IPS-NIHi11 (cell line): ENCODE data around the gene TRMT2A.
"Not testable (repeated sequence)": the region's sequence is repeated elsewhere in the genome, so short reads cannot be mapped to it uniquely, and the experiment has no call there.

ENCODE experiments used
- DNase-seq: peaks from one replicate; pipeline ENCODE4 v3.0.0; 2012; ENCODE audit warnings: mixed read lengths, low spot score

Gene TRMT2A

GRCh38 chr22:20086101-20086599 lies 30.9 kb downstream of the TRMT2A start:
- no peak for DNase-seq

- no peak for DNase-seq
Observed at GRCh38 chr22:20085651-20086050, 31.4 kb downstream of the TRMT2A start.

- DNase-seq = peak; percentile 83
Observed at GRCh38 chr22:20084547-20085413, 32.2 kb downstream of the TRMT2A start.

- DNase-seq = no peak
Observed at GRCh38 chr22:20083891-20084546, 33.0 kb downstream of the TRMT2A start.

- no peak for DNase-seq
Observed at GRCh38 chr22:20083157-20083890, 33.7 kb downstream of the TRMT2A start.

GRCh38 chr22:20080776-20081654 lies 36.0 kb downstream of the TRMT2A start:
- peak; percentile 40 for DNase-seq

GRCh38 chr22:20080445-20080775 lies 36.6 kb downstream of the TRMT2A start:
- DNase-seq = peak; percentile 81

GRCh38 chr22:20079745-20080444 lies 37.1 kb downstream of the TRMT2A start, which contains the start of gene DGCR8:
DGCR8 (plus strand) TSS chr22:20080241; CDS start chr22:20085964, 5,723 bp downstream.
- DNase-seq = peak; percentile 99

GRCh38 chr22:20076627-20077172 lies 40.3 kb downstream of the TRMT2A start:
- no peak for DNase-seq

GRCh38 chr22:20071524-20071972 lies 45.5 kb downstream of the TRMT2A start:
- no peak for DNase-seq

- DNase-seq = no peak
Observed at GRCh38 chr22:20069331-20070042, 47.5 kb downstream of the TRMT2A start.

- no peak for DNase-seq
Observed at GRCh38 chr22:20068640-20069039, 48.4 kb downstream of the TRMT2A start.

GRCh38 chr22:20067384-20067682 lies 49.7 kb downstream of the TRMT2A start:
- not testable (repeated sequence) for DNase-seq

- no peak for DNase-seq
Observed at GRCh38 chr22:20066617-20067383, 50.2 kb downstream of the TRMT2A start.

- DNase-seq = no peak
Observed at GRCh38 chr22:20065896-20066616, 51.0 kb downstream of the TRMT2A start.

- DNase-seq = no peak
Observed at GRCh38 chr22:20064545-20065262, 52.3 kb downstream of the TRMT2A start.

- DNase-seq = no peak
Observed at GRCh38 chr22:20064140-20064480, 52.9 kb downstream of the TRMT2A start.
